Mesendoderm (in vitro differentiated cells): ENCODE data around the gene FGF19.

Experiments used
- DNase-seq: peaks from one replicate; pipeline ENCODE4 v3.0.0; 2013
- H2AK5ac ChIP-seq: 2 replicates; pipeline ENCODE4 v1.6.1; 2013; ENCODE audit warnings: low read length, inconsistent platforms
- H2BK120ac ChIP-seq: 2 replicates; pipeline ENCODE4 v1.6.1; 2013; ENCODE audit warnings: low read depth, mild to moderate bottlenecking, low read length, moderate library complexity, mixed read lengths
- H2BK15ac ChIP-seq: replicated peaks from 2 replicates; pipeline ENCODE4 v1.6.1; 2013; ENCODE audit warnings: low read depth, mild to moderate bottlenecking, moderate library complexity
- H2BK5ac ChIP-seq: 2 replicates; pipeline ENCODE4 v1.6.1; 2013; ENCODE audit warnings: low read length, inconsistent platforms
- H3K18ac ChIP-seq: 2 replicates; pipeline ENCODE4 v1.6.1; 2013; ENCODE audit warnings: mild to moderate bottlenecking, low read length, mixed read lengths
- H3K23ac ChIP-seq: one replicate; pipeline ENCODE4 v1.6.1; 2013; ENCODE audit warnings: low read length
- H3K27ac ChIP-seq: 2 replicates; pipeline ENCODE4 v1.5.1; 2013; ENCODE audit warnings: low read depth, mild to moderate bottlenecking, inconsistent platforms, low read length, moderate library complexity
- H3K27me3 ChIP-seq: 2 replicates; pipeline ENCODE4 v1.6.1; 2013; ENCODE audit warnings: low read length, control low read depth, mild to moderate bottlenecking, inconsistent platforms; ENCODE audit not compliant: insufficient read depth, poor library complexity
- H3K36me3 ChIP-seq: 2 replicates; pipeline ENCODE4 v1.6.1; 2013; ENCODE audit warnings: low read length, inconsistent platforms; ENCODE audit not compliant: control insufficient read depth, insufficient read depth
- H3K4ac ChIP-seq: one replicate; pipeline ENCODE4 v1.6.1; 2013; ENCODE audit warnings: low read depth, mild to moderate bottlenecking, low read length, moderate library complexity
- H3K4me1 ChIP-seq: 2 replicates; pipeline ENCODE4 v1.6.1; 2013; ENCODE audit warnings: low read depth, low read length, inconsistent platforms; ENCODE audit not compliant: control insufficient read depth
- H3K4me2 ChIP-seq: 2 replicates; pipeline ENCODE4 v1.6.1; 2013; ENCODE audit warnings: low read length
- H3K4me3 ChIP-seq: 2 replicates; pipeline ENCODE4 v1.5.1; 2013; ENCODE audit warnings: mild to moderate bottlenecking, low read length
- H3K56ac ChIP-seq: one replicate; pipeline ENCODE4 v1.6.1; 2013; ENCODE audit warnings: low read length
- H3K79me1 ChIP-seq: 2 replicates; pipeline ENCODE4 v1.6.1; 2013; ENCODE audit warnings: low read length, inconsistent platforms
- H3K79me2 ChIP-seq: 2 replicates; pipeline ENCODE4 v1.6.1; 2013; ENCODE audit warnings: mild to moderate bottlenecking, low read length; ENCODE audit not compliant: control insufficient read depth, insufficient read depth
- H3K9ac ChIP-seq: 2 replicates; pipeline ENCODE4 v1.6.1; 2013; ENCODE audit warnings: low read length, inconsistent platforms
- H4K5ac ChIP-seq: one replicate; pipeline ENCODE4 v1.6.1; 2013; ENCODE audit warnings: low read length
- H4K8ac ChIP-seq: one replicate; pipeline ENCODE4 v1.6.1; 2013; ENCODE audit warnings: low read depth, mild to moderate bottlenecking, control low read depth, low read length, moderate library complexity
- WGBS: extraction: QIAGEN DNeasy Blood & Tissue Kit; methylation state at CpG from one replicate; pipeline ENCODE4 v1.1.7; 2013; ENCODE audit warnings: low lambda C conversion rate, missing lambda C conversion rate; ENCODE audit not compliant: insufficient coverage; ENCODE audit errors: extremely low coverage; 5-methylcytosine and 5-hydroxymethylcytosine counted together

Gene FGF19

GRCh38 chr11:69670158-69670845 is 33.5 kb downstream of the FGF19 start:
- H2AK5ac ChIP-seq: no peak overlapping the region
- peaks cover 14% of the 10 kb centered on the region for H3K79me1 ChIP-seq
- H2BK120ac ChIP-seq: no peak overlapping the region
- H3K4ac ChIP-seq: no peak overlapping the region
- no peak overlapping the region for H2BK5ac ChIP-seq
- peaks cover 10% of the 10 kb centered on the region for H3K79me2 ChIP-seq
- H3K23ac ChIP-seq: no peak overlapping the region
- no peak overlapping the region for H3K4me3 ChIP-seq
- no peak overlapping the region for H4K8ac ChIP-seq
- H3K36me3 ChIP-seq: peaks cover 7% of the 10 kb centered on the region
- no peak overlapping the region for H4K5ac ChIP-seq
- H3K4me1 ChIP-seq: peaks cover 1% of the 10 kb centered on the region
- no CpG with 5 or more reads among the region's 18 CpGs for WGBS
- no peak overlapping the region for H3K4me2 ChIP-seq
- no peak overlapping the region for H2BK15ac ChIP-seq
- no peak overlapping the region for H3K9ac ChIP-seq
- no peaks in the 10 kb centered on the region for H3K27me3 ChIP-seq
- H3K18ac ChIP-seq: no peak overlapping the region
- peak; percentile 91 for DNase-seq
- H3K27ac ChIP-seq: no peak overlapping the region
- no peak overlapping the region for H3K56ac ChIP-seq

GRCh38 chr11:69669486-69669885 is 34.3 kb downstream of the FGF19 start:
- Histone ChIP-seq H3K4me2 (no peak overlapping the region), H3K4me1 (peaks cover 1% of the 10 kb centered on the region), H3K9ac (no peak overlapping the region), H3K79me1 (peaks cover 11% of the 10 kb centered on the region), H2AK5ac (no peak overlapping the region), H4K8ac (no peak overlapping the region), H3K23ac (no peak overlapping the region), H3K4me3 (no peak overlapping the region), H3K18ac (no peak overlapping the region), H3K79me2 (peaks cover 5% of the 10 kb centered on the region), H2BK120ac (no peak overlapping the region), H3K36me3 (peaks cover 7% of the 10 kb centered on the region), H3K27me3 (no peaks in the 10 kb centered on the region), H3K4ac (no peak overlapping the region), H3K27ac (no peak overlapping the region), H4K5ac (no peak overlapping the region), H2BK5ac (no peak overlapping the region), H3K56ac (no peak overlapping the region), H2BK15ac (no peak overlapping the region)
- DNase-seq: no peak
- no CpG with 5 or more reads among the region's 19 CpGs for WGBS

- no peak overlapping the region for H2AK5ac ChIP-seq
- H4K5ac ChIP-seq: no peak overlapping the region
- no peak overlapping the region for H3K23ac ChIP-seq
- H3K9ac ChIP-seq: no peak overlapping the region
- no peak overlapping the region for H3K56ac ChIP-seq
- no peak overlapping the region for H2BK15ac ChIP-seq
- no peak overlapping the region for H3K18ac ChIP-seq
- H3K4me2 ChIP-seq: no peak overlapping the region
- H3K36me3 ChIP-seq: peaks cover 7% of the 10 kb centered on the region
- no peak overlapping the region for H2BK120ac ChIP-seq
- H2BK5ac ChIP-seq: no peak overlapping the region
- no peaks in the 10 kb centered on the region for H3K27me3 ChIP-seq
- no peak overlapping the region for H4K8ac ChIP-seq
- DNase-seq: no peak
- H3K4me3 ChIP-seq: no peak overlapping the region
- no peaks in the 10 kb centered on the region for H3K79me2 ChIP-seq
- H3K4ac ChIP-seq: no peak overlapping the region
- H3K27ac ChIP-seq: no peak overlapping the region
- no CpG with 5 or more reads among the region's 26 CpGs for WGBS
- H3K79me1 ChIP-seq: peaks cover 6% of the 10 kb centered on the region
- H3K4me1 ChIP-seq: no peaks in the 10 kb centered on the region
Observed at GRCh38 chr11:69667619-69668604, 35.9 kb downstream of the FGF19 start.

GRCh38 chr11:69666752-69667536 is 36.9 kb downstream of the FGF19 start:
- no peaks in the 10 kb centered on the region for H3K4me1 ChIP-seq
- no peak overlapping the region for H3K56ac ChIP-seq
- H4K8ac ChIP-seq: no peak overlapping the region
- no peak overlapping the region for H2BK5ac ChIP-seq
- no peaks in the 10 kb centered on the region for H3K79me2 ChIP-seq
- H3K23ac ChIP-seq: no peak overlapping the region
- no peak overlapping the region for H4K5ac ChIP-seq
- WGBS: no CpG with 5 or more reads among the region's 33 CpGs
- no peak overlapping the region for H3K27ac ChIP-seq
- H2BK120ac ChIP-seq: no peak overlapping the region
- no peak overlapping the region for H2AK5ac ChIP-seq
- no peak overlapping the region for H3K4me2 ChIP-seq
- H3K4ac ChIP-seq: no peak overlapping the region
- H3K18ac ChIP-seq: no peak overlapping the region
- H2BK15ac ChIP-seq: no peak overlapping the region
- H3K36me3 ChIP-seq: peaks cover 3% of the 10 kb centered on the region
- no peak for DNase-seq
- no peaks in the 10 kb centered on the region for H3K27me3 ChIP-seq
- H3K79me1 ChIP-seq: peaks cover 4% of the 10 kb centered on the region
- no peak overlapping the region for H3K4me3 ChIP-seq
- no peak overlapping the region for H3K9ac ChIP-seq

- no peak overlapping the region for H3K27ac ChIP-seq
- H2BK15ac ChIP-seq: no peak overlapping the region
- no peaks in the 10 kb centered on the region for H3K27me3 ChIP-seq
- no peak overlapping the region for H3K23ac ChIP-seq
- DNase-seq: no peak
- H3K4me2 ChIP-seq: no peak overlapping the region
- H3K79me2 ChIP-seq: no peaks in the 10 kb centered on the region
- no peak overlapping the region for H3K9ac ChIP-seq
- H3K56ac ChIP-seq: no peak overlapping the region
- no peak overlapping the region for H2BK5ac ChIP-seq
- H2AK5ac ChIP-seq: no peak overlapping the region
- H2BK120ac ChIP-seq: no peak overlapping the region
- no CpG with 5 or more reads among the region's 14 CpGs for WGBS
- H4K5ac ChIP-seq: no peak overlapping the region
- peaks cover 4% of the 10 kb centered on the region for H3K79me1 ChIP-seq
- H3K18ac ChIP-seq: no peak overlapping the region
- H3K36me3 ChIP-seq: peaks cover 3% of the 10 kb centered on the region
- H3K4ac ChIP-seq: no peak overlapping the region
- H3K4me3 ChIP-seq: no peak overlapping the region
- H4K8ac ChIP-seq: no peak overlapping the region
- H3K4me1 ChIP-seq: no peaks in the 10 kb centered on the region
Observed at GRCh38 chr11:69666261-69666660, 37.6 kb downstream of the FGF19 start.
